Measurements from ENCODE around the gene SCAI. TPM values are rescaled to one million over a fixed set of nuclear protein-coding genes. Genes with fewer than 3 reads are reported as not detected.

The SCAI gene
- total RNA-seq, 1 experiment from 2014 or later, result 4.7 TPM

DNA sequence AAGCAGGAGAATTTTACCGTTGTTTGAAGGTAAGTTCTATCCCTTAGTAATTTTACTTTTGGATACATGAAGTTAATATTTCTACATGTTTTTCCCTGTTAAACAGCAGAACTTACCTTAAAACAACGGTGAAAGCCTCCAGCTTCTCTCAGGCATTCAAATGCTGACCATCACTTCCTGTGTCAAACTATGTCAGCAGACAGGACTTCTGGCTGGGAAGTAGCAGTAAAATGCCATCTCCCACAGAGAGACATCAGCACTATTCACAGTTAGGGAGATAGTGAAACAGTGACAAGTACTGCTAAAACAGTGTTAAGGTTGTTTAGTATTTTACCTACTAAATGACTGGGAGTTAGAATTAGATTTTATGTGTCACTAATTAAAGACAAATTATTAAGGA is 168.2 kb downstream of the SCAI start:
- in situ Hi-C loops (cut with HindIII; ENCODE audit: low pct_unique_long_range_greater_than_20kb, low sequenced_read_pairs), result no loop called here
- POLR2A ChIA-PET, result no interaction called here
- no peak for ATAC-seq

DNA sequence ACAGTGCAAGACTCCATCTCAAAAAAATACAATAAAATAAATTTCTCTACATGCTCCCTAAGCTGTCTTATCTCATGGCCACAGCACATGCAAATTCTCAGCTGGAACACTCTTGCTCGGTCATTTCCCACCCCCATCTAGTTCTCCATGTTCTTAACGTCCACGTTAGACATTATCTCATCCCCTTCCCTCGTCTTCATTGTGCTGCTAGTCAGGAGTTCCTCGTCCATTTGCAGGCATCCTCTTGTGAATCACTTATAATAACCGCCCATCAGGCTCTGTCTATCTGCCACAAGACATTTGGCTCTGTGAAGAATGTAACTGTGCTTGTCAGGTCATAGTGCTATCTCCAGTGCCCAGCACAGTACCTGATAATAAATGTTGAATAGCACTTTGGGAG is 169.5 kb downstream of the SCAI start:
- Histone ChIP-seq H3K27ac (ENCODE audit: low read length) (no peak overlapping the region), H3K4me1 (ENCODE audit: control insufficient read depth, insufficient read depth, low read length) (no peaks in the 10 kb centered on the region), H3K27me3 (ENCODE audit: control insufficient read depth, insufficient read depth, low read length) (no peaks in the 10 kb centered on the region), H3K4me3 (ENCODE audit: low read depth in 2 of 2, low read length in 2 of 2) (no peak overlapping the region), H3K9me3 (ENCODE audit: control insufficient read depth, insufficient read depth, low read depth, low read length) (no peaks in the 10 kb centered on the region), H3K36me3 (ENCODE audit: control insufficient read depth, insufficient read depth, low read length) (no peaks in the 10 kb centered on the region)
- intact Hi-C loops (cut with micrococcal nuclease; ENCODE audit: unreplicated experiment) (no loop called here), in situ Hi-C loops (cut with HindIII; ENCODE audit: low pct_unique_long_range_greater_than_20kb, low sequenced_read_pairs) (no loop called here)
- TF ChIP-seq, protein P1, sequence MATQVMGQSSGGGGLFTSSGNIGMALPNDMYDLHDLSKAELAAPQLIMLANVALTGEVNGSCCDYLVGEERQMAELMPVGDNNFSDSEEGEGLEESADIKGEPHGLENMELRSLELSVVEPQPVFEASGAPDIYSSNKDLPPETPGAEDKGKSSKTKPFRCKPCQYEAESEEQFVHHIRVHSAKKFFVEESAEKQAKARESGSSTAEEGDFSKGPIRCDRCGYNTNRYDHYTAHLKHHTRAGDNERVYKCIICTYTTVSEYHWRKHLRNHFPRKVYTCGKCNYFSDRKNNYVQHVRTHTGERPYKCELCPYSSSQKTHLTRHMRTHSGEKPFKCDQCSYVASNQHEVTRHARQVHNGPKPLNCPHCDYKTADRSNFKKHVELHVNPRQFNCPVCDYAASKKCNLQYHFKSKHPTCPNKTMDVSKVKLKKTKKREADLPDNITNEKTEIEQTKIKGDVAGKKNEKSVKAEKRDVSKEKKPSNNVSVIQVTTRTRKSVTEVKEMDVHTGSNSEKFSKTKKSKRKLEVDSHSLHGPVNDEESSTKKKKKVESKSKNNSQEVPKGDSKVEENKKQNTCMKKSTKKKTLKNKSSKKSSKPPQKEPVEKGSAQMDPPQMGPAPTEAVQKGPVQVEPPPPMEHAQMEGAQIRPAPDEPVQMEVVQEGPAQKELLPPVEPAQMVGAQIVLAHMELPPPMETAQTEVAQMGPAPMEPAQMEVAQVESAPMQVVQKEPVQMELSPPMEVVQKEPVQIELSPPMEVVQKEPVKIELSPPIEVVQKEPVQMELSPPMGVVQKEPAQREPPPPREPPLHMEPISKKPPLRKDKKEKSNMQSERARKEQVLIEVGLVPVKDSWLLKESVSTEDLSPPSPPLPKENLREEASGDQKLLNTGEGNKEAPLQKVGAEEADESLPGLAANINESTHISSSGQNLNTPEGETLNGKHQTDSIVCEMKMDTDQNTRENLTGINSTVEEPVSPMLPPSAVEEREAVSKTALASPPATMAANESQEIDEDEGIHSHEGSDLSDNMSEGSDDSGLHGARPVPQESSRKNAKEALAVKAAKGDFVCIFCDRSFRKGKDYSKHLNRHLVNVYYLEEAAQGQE (IDR thresholded peaks at IDR 0.05; ENCODE audit: insufficient read depth in 1 of 2, low read depth in 2 of 2, low read length in 1 of 2), result no peak
- TF ChIP-seq POLR2AphosphoS5 (IDR thresholded peaks at IDR 0.05; ENCODE audit: low read depth, low read length), result no peak
- TF ChIP-seq TCF7L2 (IDR thresholded peaks at IDR 0.05; ENCODE audit: low read depth, low read length), result no peak
- DNase-seq (ENCODE audit: low read depth, low spot score) (no peak), ATAC-seq (no peak)
- POLR2A ChIA-PET, result no interaction called here
- BruUV-seq (replicated peaks), result no TSS peak
- CTCF ChIA-PET, result no interaction called here

More for the DNA sequence above, 168.2 kb downstream of the SCAI start:
- H3K27me3 ChIP-seq (ENCODE audit: control insufficient read depth, insufficient read depth, low read length), result no peaks in the 10 kb centered on the region
- intact Hi-C loops (cut with micrococcal nuclease; ENCODE audit: unreplicated experiment), result no loop called here
- no peak for TF ChIP-seq TCF7L2 (IDR thresholded peaks at IDR 0.05; ENCODE audit: low read depth, low read length)
- TF ChIP-seq SIN3A (IDR thresholded peaks at IDR 0.05; ENCODE audit: borderline replicate concordance, insufficient read depth, low read depth, low read length), result no peak
- no peak for TF ChIP-seq POLR2AphosphoS5 (IDR thresholded peaks at IDR 0.05; ENCODE audit: low read depth, low read length)
- TF ChIP-seq, protein P1 (IDR thresholded peaks at IDR 0.05; ENCODE audit: insufficient read depth in 1 of 2, low read depth in 2 of 2, low read length in 1 of 2), result no peak
- TF ChIP-seq, protein P2, sequence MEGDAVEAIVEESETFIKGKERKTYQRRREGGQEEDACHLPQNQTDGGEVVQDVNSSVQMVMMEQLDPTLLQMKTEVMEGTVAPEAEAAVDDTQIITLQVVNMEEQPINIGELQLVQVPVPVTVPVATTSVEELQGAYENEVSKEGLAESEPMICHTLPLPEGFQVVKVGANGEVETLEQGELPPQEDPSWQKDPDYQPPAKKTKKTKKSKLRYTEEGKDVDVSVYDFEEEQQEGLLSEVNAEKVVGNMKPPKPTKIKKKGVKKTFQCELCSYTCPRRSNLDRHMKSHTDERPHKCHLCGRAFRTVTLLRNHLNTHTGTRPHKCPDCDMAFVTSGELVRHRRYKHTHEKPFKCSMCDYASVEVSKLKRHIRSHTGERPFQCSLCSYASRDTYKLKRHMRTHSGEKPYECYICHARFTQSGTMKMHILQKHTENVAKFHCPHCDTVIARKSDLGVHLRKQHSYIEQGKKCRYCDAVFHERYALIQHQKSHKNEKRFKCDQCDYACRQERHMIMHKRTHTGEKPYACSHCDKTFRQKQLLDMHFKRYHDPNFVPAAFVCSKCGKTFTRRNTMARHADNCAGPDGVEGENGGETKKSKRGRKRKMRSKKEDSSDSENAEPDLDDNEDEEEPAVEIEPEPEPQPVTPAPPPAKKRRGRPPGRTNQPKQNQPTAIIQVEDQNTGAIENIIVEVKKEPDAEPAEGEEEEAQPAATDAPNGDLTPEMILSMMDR (IDR thresholded peaks at IDR 0.05), result no peak
- H3K36me3 ChIP-seq (ENCODE audit: control insufficient read depth, insufficient read depth, low read length), result no peaks in the 10 kb centered on the region
- no TSS peak for BruUV-seq (replicated peaks)
- DNase-seq (ENCODE audit: low read depth, low spot score), result no peak
- no peaks in the 10 kb centered on the region for H3K9me3 ChIP-seq (ENCODE audit: control insufficient read depth, insufficient read depth, low read depth, low read length)
- H3K27ac ChIP-seq (ENCODE audit: low read length), result no peak overlapping the region
- no peaks in the 10 kb centered on the region for H3K4me1 ChIP-seq (ENCODE audit: control insufficient read depth, insufficient read depth, low read length)
- CTCF ChIA-PET, result no interaction called here
- no peak overlapping the region for H3K4me3 ChIP-seq (ENCODE audit: low read depth in 2 of 2, low read length in 2 of 2)

All from Panc1 (cell line).